ENCODE results near the gene HAUS1.

The HAUS1 gene

GRCh38 chr18:46098616-46098933 is 5.6 kb upstream of the HAUS1 start:
- Histone ChIP-seq H3K9ac (ENCODE audit: low read length) (peak overlapping the region; percentile 18), H3K4me3 (ENCODE audit: low read depth, low read length) (peak overlapping the region; percentile 5), H3K4me1 (ENCODE audit: control insufficient read depth in 1 of 2, insufficient read depth in 2 of 2, low read length in 2 of 2) (peaks cover 6 to 8% of the 10 kb centered on the region in 2 experiments), H2BK5ac (ENCODE audit: low read depth, low read length, poor library complexity) (no peak overlapping the region), H2BK12ac (ENCODE audit: low read length) (no peak overlapping the region), H3K79me2 (ENCODE audit: control insufficient read depth, insufficient read depth, low read length, poor library complexity) (peaks cover 16% of the 10 kb centered on the region), H2AK5ac (ENCODE audit: low read length) (no peak overlapping the region), H4K91ac (ENCODE audit: low read depth, low read length) (peak overlapping the region; percentile 77), H3K23ac (ENCODE audit: low read length) (no peak overlapping the region), H3K14ac (ENCODE audit: low read length) (peak overlapping the region; percentile 59), H3K9me3 (ENCODE audit: insufficient read depth, low read depth, low read length) (no peaks in the 10 kb centered on the region), H3K4ac (ENCODE audit: low read depth, low read length) (peak overlapping the region; percentile 43), H3K18ac (ENCODE audit: low read length) (peak overlapping the region; percentile 57), H2BK120ac (ENCODE audit: insufficient read depth, low read length, poor library complexity) (peak overlapping the region; percentile 68), H3K4me2 (ENCODE audit: low read length) (peak overlapping the region; percentile 88), H3K79me1 (ENCODE audit: low read length) (peaks cover 7% of the 10 kb centered on the region), H4K12ac (ENCODE audit: low read depth, low read length) (peak overlapping the region; percentile 95), H3K27me3 (ENCODE audit: insufficient read depth, low read length) (no peaks in the 10 kb centered on the region), H4K8ac (ENCODE audit: low read depth, low read length) (peak overlapping the region; percentile 98), H2AFZ (ENCODE audit: insufficient read depth, low read length, poor library complexity) (peak overlapping the region; percentile 97), H3K27ac (ENCODE audit: low read depth, low read length) (peak overlapping the region; percentile 6), H3K36me3 (ENCODE audit: control insufficient read depth in 1 of 2, insufficient read depth in 2 of 2, low read length in 2 of 2) (peaks cover 2 to 9% of the 10 kb centered on the region in 2 experiments)
- DNase-seq = no peak
- WGBS (ENCODE audit: extremely low coverage, insufficient coverage, insufficient read length) = no CpG with 5 or more reads among the region's 16 CpGs

- no peak overlapping the region for H4K12ac ChIP-seq (ENCODE audit: low read depth, low read length)
- H3K4me1 ChIP-seq (ENCODE audit: control insufficient read depth in 1 of 2, insufficient read depth in 2 of 2, low read length in 2 of 2) = peaks cover 6 to 8% of the 10 kb centered on the region in 2 experiments
- H3K79me2 ChIP-seq (ENCODE audit: control insufficient read depth, insufficient read depth, low read length, poor library complexity) = peaks cover 19% of the 10 kb centered on the region
- no peak overlapping the region for H3K23ac ChIP-seq (ENCODE audit: low read length)
- H2BK120ac ChIP-seq (ENCODE audit: insufficient read depth, low read length, poor library complexity) = no peak overlapping the region
- peaks cover 10% of the 10 kb centered on the region for H3K79me1 ChIP-seq (ENCODE audit: low read length)
- H3K27ac ChIP-seq (ENCODE audit: low read depth, low read length) = no peak overlapping the region
- no peak overlapping the region for H3K14ac ChIP-seq (ENCODE audit: low read length)
- no peak overlapping the region for H3K18ac ChIP-seq (ENCODE audit: low read length)
- WGBS (ENCODE audit: extremely low coverage, insufficient coverage, insufficient read length) = no CpG with 5 or more reads among the region's 8 CpGs
- no peaks in the 10 kb centered on the region for H3K9me3 ChIP-seq (ENCODE audit: insufficient read depth, low read depth, low read length)
- no peak overlapping the region for H3K9ac ChIP-seq (ENCODE audit: low read length)
- H3K4ac ChIP-seq (ENCODE audit: low read depth, low read length) = no peak overlapping the region
- H4K8ac ChIP-seq (ENCODE audit: low read depth, low read length) = no peak overlapping the region
- no peak overlapping the region for H4K91ac ChIP-seq (ENCODE audit: low read depth, low read length)
- no peak overlapping the region for H3K4me2 ChIP-seq (ENCODE audit: low read length)
- H3K4me3 ChIP-seq (ENCODE audit: low read depth, low read length) = no peak overlapping the region
- H2AK5ac ChIP-seq (ENCODE audit: low read length) = no peak overlapping the region
- no peak for DNase-seq
- no peak overlapping the region for H2BK12ac ChIP-seq (ENCODE audit: low read length)
- H2BK5ac ChIP-seq (ENCODE audit: low read depth, low read length, poor library complexity) = no peak overlapping the region
- no peak overlapping the region for H2AFZ ChIP-seq (ENCODE audit: insufficient read depth, low read length, poor library complexity)
- H3K27me3 ChIP-seq (ENCODE audit: insufficient read depth, low read length) = no peaks in the 10 kb centered on the region
- peaks cover 0 to 6% of the 10 kb centered on the region in 2 experiments for H3K36me3 ChIP-seq (ENCODE audit: control insufficient read depth in 1 of 2, insufficient read depth in 2 of 2, low read length in 2 of 2)
These were observed 4.7 kb upstream of the HAUS1 start for GRCh38 chr18:46099463-46099862.

GRCh38 chr18:46109386-46109785 is 5.2 kb downstream of the HAUS1 start:
- Histone ChIP-seq H4K91ac (ENCODE audit: low read depth, low read length) (no peak overlapping the region), H3K27me3 (ENCODE audit: insufficient read depth, low read length) (no peaks in the 10 kb centered on the region), H3K4me3 (ENCODE audit: low read depth, low read length) (no peak overlapping the region)

GRCh38 chr18:46110406-46110805 is 6.2 kb downstream of the HAUS1 start:
- no peaks in the 10 kb centered on the region for H3K9me3 ChIP-seq (ENCODE audit: insufficient read depth, low read depth, low read length)
- no peak overlapping the region for H3K4me2 ChIP-seq (ENCODE audit: low read length)
- no peaks in the 10 kb centered on the region for H3K27me3 ChIP-seq (ENCODE audit: insufficient read depth, low read length)
- no peak overlapping the region for H4K12ac ChIP-seq (ENCODE audit: low read depth, low read length)
- H3K4ac ChIP-seq (ENCODE audit: low read depth, low read length) = no peak overlapping the region
- no peak overlapping the region for H4K8ac ChIP-seq (ENCODE audit: low read depth, low read length)
- H3K18ac ChIP-seq (ENCODE audit: low read length) = no peak overlapping the region
- H2AFZ ChIP-seq (ENCODE audit: insufficient read depth, low read length, poor library complexity) = no peak overlapping the region
- no peak overlapping the region for H3K9ac ChIP-seq (ENCODE audit: low read length)
- no peak overlapping the region for H3K27ac ChIP-seq (ENCODE audit: low read depth, low read length)
- no peak overlapping the region for H3K14ac ChIP-seq (ENCODE audit: low read length)
- no peaks in the 10 kb centered on the region for H3K79me2 ChIP-seq (ENCODE audit: control insufficient read depth, insufficient read depth, low read length, poor library complexity)
- H2BK12ac ChIP-seq (ENCODE audit: low read length) = no peak overlapping the region
- no CpG with 5 or more reads among the region's 3 CpGs for WGBS (ENCODE audit: extremely low coverage, insufficient coverage, insufficient read length)
- H2BK5ac ChIP-seq (ENCODE audit: low read depth, low read length, poor library complexity) = no peak overlapping the region
- no peak overlapping the region for H4K91ac ChIP-seq (ENCODE audit: low read depth, low read length)
- H2BK120ac ChIP-seq (ENCODE audit: insufficient read depth, low read length, poor library complexity) = no peak overlapping the region
- H2AK5ac ChIP-seq (ENCODE audit: low read length) = no peak overlapping the region
- no peak overlapping the region for H3K4me3 ChIP-seq (ENCODE audit: low read depth, low read length)
- H3K23ac ChIP-seq (ENCODE audit: low read length) = no peak overlapping the region
- H3K36me3 ChIP-seq (ENCODE audit: control insufficient read depth in 1 of 2, insufficient read depth in 2 of 2, low read length in 2 of 2) = peaks cover 8 to 14% of the 10 kb centered on the region in 2 experiments
- H3K79me1 ChIP-seq (ENCODE audit: low read length) = no peaks in the 10 kb centered on the region
- H3K4me1 ChIP-seq (ENCODE audit: control insufficient read depth in 1 of 2, insufficient read depth in 2 of 2, low read length in 2 of 2) = peaks cover 2 to 5% of the 10 kb centered on the region in 2 experiments
- DNase-seq = peak; percentile 8 to 39

More at GRCh38 chr18:46109386-46109785, 5.2 kb downstream of the HAUS1 start:
- Histone ChIP-seq H2BK12ac (ENCODE audit: low read length) (no peak overlapping the region), H3K4me1 (ENCODE audit: control insufficient read depth in 1 of 2, insufficient read depth in 2 of 2, low read length in 2 of 2) (peaks cover 2% of the 10 kb centered on the region in 2 experiments), H3K9me3 (ENCODE audit: insufficient read depth, low read depth, low read length) (no peaks in the 10 kb centered on the region), H4K8ac (ENCODE audit: low read depth, low read length) (no peak overlapping the region), H3K79me1 (ENCODE audit: low read length) (peaks cover 2% of the 10 kb centered on the region), H3K27ac (ENCODE audit: low read depth, low read length) (no peak overlapping the region), H3K36me3 (ENCODE audit: control insufficient read depth in 1 of 2, insufficient read depth in 2 of 2, low read length in 2 of 2) (peaks cover 5 to 12% of the 10 kb centered on the region in 2 experiments), H3K14ac (ENCODE audit: low read length) (no peak overlapping the region), H3K79me2 (ENCODE audit: control insufficient read depth, insufficient read depth, low read length, poor library complexity) (peaks cover 2% of the 10 kb centered on the region), H3K9ac (ENCODE audit: low read length) (no peak overlapping the region), H2AFZ (ENCODE audit: insufficient read depth, low read length, poor library complexity) (no peak overlapping the region), H3K4ac (ENCODE audit: low read depth, low read length) (no peak overlapping the region), H2BK5ac (ENCODE audit: low read depth, low read length, poor library complexity) (no peak overlapping the region), H4K12ac (ENCODE audit: low read depth, low read length) (no peak overlapping the region), H3K4me2 (ENCODE audit: low read length) (no peak overlapping the region), H3K18ac (ENCODE audit: low read length) (no peak overlapping the region), H2AK5ac (ENCODE audit: low read length) (no peak overlapping the region), H2BK120ac (ENCODE audit: insufficient read depth, low read length, poor library complexity) (no peak overlapping the region), H3K23ac (ENCODE audit: low read length) (no peak overlapping the region)
- no CpG with 5 or more reads among the region's 5 CpGs for WGBS (ENCODE audit: extremely low coverage, insufficient coverage, insufficient read length)
- DNase-seq = peak in 1 of 2 donors; percentile 2
